KMS-11 (cell line): Measurements from ENCODE around the gene KPTN.

Source experiments
- H2AFZ ChIP-seq: fragments of 200-600 bp; sonication (generic); 2 replicates; pipeline ENCODE4 v1.6.1; 2016; ENCODE audit warnings: antibody characterized with exemption, mixed run types, low read depth
- H3K27ac ChIP-seq: fragments of 200-600 bp; sonication (generic); 2 replicates; pipeline ENCODE4 v1.6.1; 2016; ENCODE audit warnings: mild to moderate bottlenecking, mixed run types
- H3K27me3 ChIP-seq: fragments of 200-600 bp; sonication (generic); 2 replicates; pipeline ENCODE4 v1.6.1; 2017; ENCODE audit warnings: mild to moderate bottlenecking, low read depth, mixed run types, moderate library complexity; ENCODE audit not compliant: insufficient read depth
- H3K36me3 ChIP-seq: fragments of 200-600 bp; sonication (generic); 2 replicates; pipeline ENCODE4 v1.6.1; 2017; ENCODE audit warnings: mild to moderate bottlenecking, mixed run types; ENCODE audit not compliant: insufficient read depth
- H3K4me1 ChIP-seq: fragments of 200-600 bp; sonication (generic); 2 replicates; pipeline ENCODE4 v1.6.1; 2016; ENCODE audit warnings: mild to moderate bottlenecking, low read depth, mixed run types; ENCODE audit not compliant: poor library complexity, severe bottlenecking
- H3K4me2 ChIP-seq: fragments of 200-600 bp; sonication (generic); 2 replicates; pipeline ENCODE4 v1.7.0; 2016; ENCODE audit warnings: mild to moderate bottlenecking, mixed run types
- H3K4me3 ChIP-seq: fragments of 200-600 bp; sonication (generic); IDR thresholded peaks from 2 replicates; pipeline ENCODE4 v1.6.1; 2017; ENCODE audit warnings: low read depth, low read length, mixed read lengths; ENCODE audit not compliant: insufficient read depth
- H3K79me2 ChIP-seq: fragments of 200-600 bp; sonication (generic); 2 replicates; pipeline ENCODE4 v1.6.1; 2016; ENCODE audit warnings: low read depth, mixed run types; ENCODE audit not compliant: insufficient read depth
- H3K9ac ChIP-seq: fragments of 200-600 bp; sonication (generic); 2 replicates; pipeline ENCODE4 v1.6.1; 2016; ENCODE audit warnings: mild to moderate bottlenecking, mixed run types
- H4K20me1 ChIP-seq: fragments of 200-600 bp; sonication (generic); 2 replicates; pipeline ENCODE4 v1.6.1; 2016; ENCODE audit warnings: mild to moderate bottlenecking, mixed run types; ENCODE audit not compliant: insufficient read depth
- CTCF ChIP-seq: fragments of 200-600 bp; sonication (generic); conservative IDR thresholded peaks from 2 replicates; pipeline ENCODE4 v1.6.1; 2017; ENCODE audit warnings: low read depth, mild to moderate bottlenecking, antibody characterized with exemption, low read length, moderate library complexity, mixed read lengths

KPTN gene

GRCh38 chr19:47450478-47450877 is 33.5 kb downstream of the KPTN start:
- H3K9ac ChIP-seq: no peak overlapping the region
- H4K20me1 ChIP-seq: no peaks in the 10 kb centered on the region

GRCh38 chr19:47448360-47448727 is 35.7 kb downstream of the KPTN start:
- no peaks in the 10 kb centered on the region for H4K20me1 ChIP-seq
- H3K4me2 ChIP-seq: no peak overlapping the region
- no peak for TF ChIP-seq CTCF
- H3K4me3 ChIP-seq: no peak overlapping the region
- H3K27ac ChIP-seq: no peak overlapping the region
- no peaks in the 10 kb centered on the region for H3K79me2 ChIP-seq
- no peaks in the 10 kb centered on the region for H3K4me1 ChIP-seq
- no peak overlapping the region for H3K9ac ChIP-seq
- H3K27me3 ChIP-seq: peaks cover 82% of the 10 kb centered on the region
- no peak overlapping the region for H2AFZ ChIP-seq
- no peaks in the 10 kb centered on the region for H3K36me3 ChIP-seq

More at GRCh38 chr19:47450478-47450877, 33.5 kb downstream of the KPTN start:
- no peak for TF ChIP-seq CTCF
- H2AFZ ChIP-seq: no peak overlapping the region
- H3K4me2 ChIP-seq: no peak overlapping the region
- H3K27me3 ChIP-seq: peaks cover 85% of the 10 kb centered on the region
- H3K27ac ChIP-seq: no peak overlapping the region
- H3K4me1 ChIP-seq: no peaks in the 10 kb centered on the region
- H3K36me3 ChIP-seq: no peaks in the 10 kb centered on the region
- no peak overlapping the region for H3K4me3 ChIP-seq
- H3K79me2 ChIP-seq: no peaks in the 10 kb centered on the region

GRCh38 chr19:47447470-47448359 is 36.3 kb downstream of the KPTN start:
- Histone ChIP-seq H3K79me2 (no peaks in the 10 kb centered on the region), H3K4me3 (no peak overlapping the region), H4K20me1 (no peaks in the 10 kb centered on the region), H3K27ac (no peak overlapping the region), H3K4me1 (no peaks in the 10 kb centered on the region), H2AFZ (no peak overlapping the region), H3K36me3 (no peaks in the 10 kb centered on the region), H3K4me2 (no peak overlapping the region), H3K9ac (no peak overlapping the region), H3K27me3 (peaks cover 82% of the 10 kb centered on the region)
- TF ChIP-seq CTCF: no peak

GRCh38 chr19:47446534-47447469 is 37.2 kb downstream of the KPTN start:
- TF ChIP-seq CTCF: no peak
- Histone ChIP-seq H3K4me2 (no peak overlapping the region), H3K4me1 (no peaks in the 10 kb centered on the region), H4K20me1 (no peaks in the 10 kb centered on the region), H3K27me3 (peaks cover 82% of the 10 kb centered on the region), H3K27ac (no peak overlapping the region), H3K9ac (no peak overlapping the region), H3K4me3 (no peak overlapping the region), H3K36me3 (no peaks in the 10 kb centered on the region), H2AFZ (no peak overlapping the region), H3K79me2 (no peaks in the 10 kb centered on the region)
